SKM-1 treated with dmso at 0.1 percent for 144 hours (cell line): ENCODE results near the gene C5orf47.

ENCODE experiments used
- DNase-seq: peaks from one replicate; lab custom pipeline; 2025; ENCODE audit not compliant: unreplicated experiment; lab: John Stamatoyannopoulos, UW

Gene C5orf47

DNA sequence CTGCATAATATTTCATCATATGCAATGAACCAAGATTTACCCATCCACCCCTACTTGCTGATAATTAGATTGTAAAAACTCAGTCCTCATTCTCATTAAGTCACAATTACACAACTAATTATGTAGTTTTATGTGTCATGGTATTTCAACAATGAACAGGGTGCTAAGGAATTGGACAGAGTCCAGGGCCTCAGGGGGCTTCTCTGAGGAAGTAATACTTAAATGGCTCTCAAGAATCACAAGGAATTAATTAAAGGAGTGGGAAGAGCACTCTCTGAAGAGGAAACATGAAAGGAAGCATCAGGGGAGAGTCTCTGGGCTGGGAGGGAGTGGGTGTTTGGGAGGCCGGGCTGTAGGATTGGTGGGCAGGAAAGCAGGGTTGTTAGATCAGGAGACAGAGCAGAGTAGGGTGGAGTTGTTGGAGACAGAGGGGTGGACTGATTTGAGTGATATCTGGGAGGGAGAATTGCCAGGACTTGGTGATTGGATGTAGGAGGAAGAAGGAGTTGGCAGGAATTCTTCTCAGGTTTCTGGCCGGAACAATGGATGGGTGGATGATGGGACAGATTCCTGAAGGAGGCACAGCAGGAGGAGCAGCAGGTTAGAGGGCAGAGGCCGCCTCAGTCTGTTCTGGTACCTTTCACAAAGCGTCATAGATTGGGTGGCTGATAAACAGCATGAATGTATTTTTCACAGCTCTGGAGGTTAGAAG is 33.6 kb downstream of the C5orf47 start:
- DNase-seq: no peak

DNA sequence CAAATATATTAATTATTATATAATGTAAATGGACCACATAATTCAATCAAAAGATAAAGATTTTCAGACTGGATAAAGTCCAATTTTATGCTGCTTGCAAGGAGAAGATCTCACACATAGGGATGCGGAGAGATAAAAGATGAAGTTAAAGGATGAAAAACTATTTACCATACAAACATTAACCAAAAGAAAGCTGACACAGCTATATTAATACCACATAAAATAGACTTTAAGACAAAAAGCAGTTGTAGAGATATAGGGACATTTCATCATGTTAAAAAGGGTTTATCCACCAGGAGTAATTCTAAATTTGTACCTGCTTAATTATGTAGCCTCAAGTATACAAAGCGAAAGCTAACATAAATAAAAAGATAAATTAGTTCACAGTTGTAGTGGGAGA is 41.3 kb downstream of the C5orf47 start:
- no peak for DNase-seq

DNA sequence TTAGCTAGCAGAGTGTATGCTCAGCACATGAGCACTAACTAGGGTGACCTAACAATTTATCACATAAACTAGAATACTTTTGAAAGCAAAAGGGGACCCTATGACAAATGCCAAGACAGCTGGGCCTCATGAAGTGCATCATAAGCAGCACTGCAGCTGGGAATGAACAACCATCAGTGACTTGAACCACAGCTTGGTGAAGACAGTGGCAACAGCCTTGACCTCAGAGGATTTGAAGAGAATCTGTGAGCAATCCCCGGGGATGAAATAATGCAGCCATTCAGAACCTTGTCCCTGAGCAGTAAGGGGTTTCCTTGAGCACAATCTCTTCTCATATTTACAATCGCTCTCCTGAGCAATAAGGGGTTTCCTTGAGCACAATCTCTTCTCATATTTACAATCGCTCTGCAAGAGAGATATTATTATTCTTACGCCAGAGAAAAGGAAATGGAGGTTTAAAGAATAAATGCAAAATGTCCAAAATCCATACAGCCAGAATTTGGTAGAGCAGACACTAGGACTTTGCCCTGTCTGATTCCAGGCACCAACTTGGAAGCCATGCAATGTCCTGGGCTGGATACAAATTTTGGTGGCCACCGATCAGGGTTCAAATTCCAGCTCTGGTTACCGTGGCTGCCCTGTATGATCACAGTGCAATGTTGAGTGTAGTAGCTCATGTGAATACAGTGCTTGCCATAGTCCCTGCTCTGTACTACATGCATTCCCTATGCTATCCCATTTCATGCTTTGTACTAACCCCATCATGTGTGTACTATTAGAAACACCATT is 55.7 kb downstream of the C5orf47 start:
- DNase-seq: no peak

DNA sequence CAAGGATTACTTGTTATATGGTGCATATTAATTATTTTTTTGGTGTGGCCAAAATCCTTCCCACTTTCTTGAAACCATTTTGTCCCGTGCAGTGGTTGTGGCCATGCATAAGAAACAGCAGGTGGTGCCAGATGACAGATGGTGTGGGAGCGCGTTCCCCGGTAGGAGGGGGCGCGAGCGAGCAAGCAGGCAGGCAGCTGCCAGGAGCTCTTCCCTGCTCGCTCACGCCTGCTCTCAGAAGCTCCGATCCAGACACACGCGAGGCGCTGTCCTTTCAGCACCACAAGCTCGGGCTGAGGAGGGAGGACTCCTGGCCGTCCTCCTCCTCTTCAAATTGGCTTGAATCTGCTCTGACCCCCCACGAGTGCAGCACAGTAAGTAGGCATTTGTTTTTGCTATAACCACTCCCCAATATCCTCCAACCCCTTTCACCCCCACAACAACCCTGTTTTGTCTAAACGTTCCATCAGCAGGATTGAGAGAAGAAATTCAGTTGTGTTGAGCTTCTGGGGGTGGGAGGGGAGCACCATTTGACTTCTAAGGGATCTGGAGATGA is 56.6 kb downstream of the C5orf47 start, which contains the start of gene NSG2:
NSG2 (plus strand) TSS at position 237 of the 556 bp plus-strand sequence. CDS start 1,050 bp downstream, outside the sequence.
- peak; percentile 39 for DNase-seq

DNA sequence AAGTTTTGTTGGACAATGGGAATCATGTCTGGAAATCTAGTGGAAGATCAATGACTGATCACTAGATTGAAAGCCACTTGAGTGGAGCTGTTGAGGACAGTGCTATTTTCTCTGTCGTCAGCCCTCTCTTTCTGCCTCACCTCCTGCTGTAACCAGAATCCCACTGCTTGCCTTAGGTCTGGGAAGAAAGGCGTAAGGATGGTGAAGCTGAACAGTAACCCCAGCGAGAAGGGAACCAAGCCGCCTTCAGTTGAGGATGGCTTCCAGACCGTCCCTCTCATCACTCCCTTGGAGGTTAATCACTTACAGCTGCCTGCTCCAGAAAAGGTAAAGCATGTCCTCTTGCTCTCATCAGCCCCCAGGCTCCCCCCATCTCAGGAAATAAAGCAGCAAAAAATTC is 57.6 kb downstream of the C5orf47 start:
- DNase-seq: no peak

DNA sequence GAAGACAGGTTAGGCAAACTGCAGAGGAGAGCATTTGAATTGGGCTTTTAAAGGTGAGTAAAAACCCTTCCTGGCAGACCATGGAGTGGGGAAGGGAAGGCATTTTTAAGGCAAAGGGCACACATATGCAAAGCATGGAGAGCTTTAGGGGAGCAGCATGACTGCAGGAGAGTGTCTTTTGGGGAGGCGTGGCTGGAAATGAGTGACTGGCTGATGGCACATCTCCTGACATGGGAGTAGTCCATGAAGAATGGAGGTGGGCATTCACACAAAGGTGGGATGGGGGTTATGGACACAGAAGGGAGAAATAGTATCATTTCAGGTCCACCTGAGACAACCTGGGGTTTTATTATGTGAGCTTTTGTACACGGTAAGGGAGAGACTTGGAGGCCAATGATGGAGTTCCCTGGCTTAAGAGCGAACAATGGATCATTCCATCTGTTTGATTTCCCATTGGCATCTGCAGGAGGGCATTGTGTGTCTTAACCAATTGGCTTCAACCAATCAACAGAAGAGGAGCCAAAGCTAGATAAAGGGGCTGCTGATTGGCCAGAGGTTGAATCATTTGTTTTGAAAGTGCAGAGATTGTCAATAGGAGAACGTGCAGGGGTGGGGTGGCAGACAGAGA is 58.6 kb downstream of the C5orf47 start:
- no peak for DNase-seq

DNA sequence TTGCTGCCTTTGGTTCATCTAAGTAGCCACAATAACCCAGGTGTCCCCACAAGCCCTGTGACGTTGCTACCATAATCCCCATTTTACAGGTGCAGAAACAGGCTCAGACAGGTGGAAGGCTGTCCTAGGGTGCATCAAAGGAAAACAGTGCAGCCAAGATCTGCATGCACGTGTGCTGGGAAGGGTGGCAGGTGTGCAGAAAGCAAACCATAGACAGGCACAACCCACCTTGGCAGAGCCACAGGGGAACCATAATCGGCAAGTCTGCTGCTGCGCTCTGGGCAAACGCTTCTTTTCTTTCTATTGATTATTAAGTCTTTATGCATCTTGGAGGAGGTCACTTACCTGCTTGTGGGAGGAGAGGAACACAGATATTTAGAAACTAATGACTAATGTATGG is 63.7 kb downstream of the C5orf47 start:
- DNase-seq: no peak

DNA sequence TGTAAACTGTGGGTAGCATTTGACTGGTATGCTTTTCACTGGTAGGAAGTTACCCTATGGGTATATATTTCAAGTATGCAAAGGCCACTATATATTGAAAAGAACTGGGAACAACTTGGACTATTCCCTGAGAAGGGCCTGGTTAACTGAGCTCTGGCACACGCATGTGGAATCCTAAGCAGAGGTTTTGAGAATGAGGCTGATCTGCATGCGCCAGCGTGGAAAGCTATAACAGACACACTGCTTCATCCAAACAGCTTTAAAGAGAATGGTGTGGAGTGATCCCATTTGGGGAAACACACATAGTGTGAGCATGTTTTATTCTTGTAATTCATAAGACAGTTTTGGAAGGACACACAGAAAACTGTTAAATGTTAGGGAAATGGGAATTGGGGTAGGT is 64.9 kb downstream of the C5orf47 start:
- no peak for DNase-seq
